ENCODE results near the gene TTC22.

Gene TTC22

GRCh38 chr1:54818461-54819194 is 17.5 kb upstream of the TTC22 start:
- H3K27me3 ChIP-seq (ENCODE audit: insufficient read depth, low read length, poor library complexity): no peaks in the 10 kb centered on the region
- peaks cover 2% of the 10 kb centered on the region for H3K9me3 ChIP-seq (ENCODE audit: insufficient read depth, low read length, severe bottlenecking)
- no peak overlapping the region for H3K4me2 ChIP-seq (ENCODE audit: insufficient read depth, low read length)
- no peak for DNase-seq
- H2AFZ ChIP-seq (ENCODE audit: low read depth, low read length): no peak overlapping the region
- H3K27ac ChIP-seq (ENCODE audit: low read length): no peak overlapping the region
- no peaks in the 10 kb centered on the region for H3K79me2 ChIP-seq (ENCODE audit: insufficient read depth, low read length)
- no peak overlapping the region for H3K9ac ChIP-seq (ENCODE audit: low read depth, low read length)
- no peaks in the 10 kb centered on the region for H4K20me1 ChIP-seq (ENCODE audit: insufficient read depth, low read length)
- no peaks in the 10 kb centered on the region for H3K4me1 ChIP-seq (ENCODE audit: insufficient read depth, low read length)
- H3K36me3 ChIP-seq (ENCODE audit: insufficient read depth, low read length): no peaks in the 10 kb centered on the region
- no peak for ATAC-seq (ENCODE audit: insufficient read depth, low read depth)
- H3K4me3 ChIP-seq (ENCODE audit: low read depth in 1 of 2, low read length in 2 of 2): no peak overlapping the region
- TF ChIP-seq EZH2 (IDR thresholded peaks at IDR 0.05; ENCODE audit: borderline replicate concordance, low read depth, low read length, severe bottlenecking): no peak

DNA sequence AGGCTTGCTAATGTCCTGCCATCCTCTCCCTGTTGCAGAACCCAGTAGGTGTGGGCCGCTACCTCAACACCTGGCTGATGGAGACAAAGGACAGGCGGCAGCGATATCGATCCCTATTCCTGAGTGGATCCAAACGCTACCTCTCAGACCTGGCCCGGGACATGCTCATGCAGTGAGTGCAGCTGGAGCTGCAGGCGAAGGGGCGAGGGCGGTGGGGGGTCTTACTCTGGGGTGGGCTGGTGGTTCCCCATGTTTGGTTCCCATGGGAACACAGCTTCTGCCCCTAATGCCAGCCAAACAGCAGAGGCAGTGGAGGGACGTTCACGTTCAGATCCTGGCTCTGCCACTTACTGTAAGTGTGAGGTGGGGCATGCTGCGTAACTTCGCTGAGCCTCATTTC is 15.8 kb upstream of the TTC22 start:
- H3K9ac ChIP-seq (ENCODE audit: low read depth, low read length): no peak overlapping the region
- ATAC-seq (ENCODE audit: insufficient read depth, low read depth) (no peak), DNase-seq (no peak)
- TF ChIP-seq EZH2 (IDR thresholded peaks at IDR 0.05; ENCODE audit: borderline replicate concordance, low read depth, low read length, severe bottlenecking): no peak
- TF ChIP-seq CTCF (IDR thresholded peaks at IDR 0.05; ENCODE audit: borderline replicate concordance, extremely low read depth, low read length, poor library complexity, severe bottlenecking): no peak
- no peak overlapping the region for H2AFZ ChIP-seq (ENCODE audit: low read depth, low read length)
- no peaks in the 10 kb centered on the region for H3K79me2 ChIP-seq (ENCODE audit: insufficient read depth, low read length)
- no peak overlapping the region for H3K4me3 ChIP-seq (ENCODE audit: low read depth in 1 of 2, low read length in 2 of 2)
- no peak overlapping the region for H3K4me2 ChIP-seq (ENCODE audit: insufficient read depth, low read length)
- no peaks in the 10 kb centered on the region for H3K9me3 ChIP-seq (ENCODE audit: insufficient read depth, low read length, severe bottlenecking)
- no peaks in the 10 kb centered on the region for H3K27me3 ChIP-seq (ENCODE audit: insufficient read depth, low read length, poor library complexity)
- H3K4me1 ChIP-seq (ENCODE audit: insufficient read depth, low read length): no peaks in the 10 kb centered on the region
- no peaks in the 10 kb centered on the region for H3K36me3 ChIP-seq (ENCODE audit: insufficient read depth, low read length)
- H3K27ac ChIP-seq (ENCODE audit: low read length): no peak overlapping the region
- H4K20me1 ChIP-seq (ENCODE audit: insufficient read depth, low read length): no peaks in the 10 kb centered on the region

DNA sequence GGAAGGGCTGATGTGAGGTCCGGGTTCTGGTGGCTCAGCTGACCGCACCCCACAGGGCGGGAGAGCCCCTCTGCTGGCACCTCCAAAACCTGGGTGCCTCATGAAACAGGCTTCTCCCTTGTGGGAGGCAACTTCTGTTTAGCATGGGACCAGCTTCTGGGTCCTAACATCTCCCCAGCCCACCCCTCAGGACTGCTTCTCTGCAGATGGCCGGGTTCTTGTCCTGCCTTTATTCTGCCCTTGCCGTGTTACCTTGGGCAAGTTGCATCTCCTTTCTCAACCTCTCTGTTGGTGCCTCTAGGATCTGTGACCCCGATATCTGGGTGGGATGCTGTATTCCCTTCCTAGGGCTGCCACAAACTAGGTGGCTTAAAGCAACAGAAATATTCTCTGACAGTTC is 15.0 kb upstream of the TTC22 start:
- DNase-seq: no peak
- no peaks in the 10 kb centered on the region for H3K4me1 ChIP-seq (ENCODE audit: insufficient read depth, low read length)
- no peak overlapping the region for H3K4me3 ChIP-seq (ENCODE audit: low read depth in 1 of 2, low read length in 2 of 2)
- H3K9ac ChIP-seq (ENCODE audit: low read depth, low read length): no peak overlapping the region
- H2AFZ ChIP-seq (ENCODE audit: low read depth, low read length): no peak overlapping the region
- no peaks in the 10 kb centered on the region for H3K27me3 ChIP-seq (ENCODE audit: insufficient read depth, low read length, poor library complexity)
- H3K4me2 ChIP-seq (ENCODE audit: insufficient read depth, low read length): no peak overlapping the region
- no peak overlapping the region for H3K27ac ChIP-seq (ENCODE audit: low read length)
- no peaks in the 10 kb centered on the region for H3K36me3 ChIP-seq (ENCODE audit: insufficient read depth, low read length)
- TF ChIP-seq EZH2 (IDR thresholded peaks at IDR 0.05; ENCODE audit: borderline replicate concordance, low read depth, low read length, severe bottlenecking) (no peak), CTCF (IDR thresholded peaks at IDR 0.05; ENCODE audit: borderline replicate concordance, extremely low read depth, low read length, poor library complexity, severe bottlenecking) (no peak)
- H4K20me1 ChIP-seq (ENCODE audit: insufficient read depth, low read length): no peaks in the 10 kb centered on the region; the same call in 1 of the 2 replicates
- H3K9me3 ChIP-seq (ENCODE audit: insufficient read depth, low read length, severe bottlenecking): no peaks in the 10 kb centered on the region
- H3K79me2 ChIP-seq (ENCODE audit: insufficient read depth, low read length): no peaks in the 10 kb centered on the region
- ATAC-seq (ENCODE audit: insufficient read depth, low read depth): no peak

GRCh38 chr1:54815086-54815876 is 14.2 kb upstream of the TTC22 start:
- no peak overlapping the region for H3K9ac ChIP-seq (ENCODE audit: low read depth, low read length)
- TF ChIP-seq CTCF (IDR thresholded peaks at IDR 0.05; ENCODE audit: borderline replicate concordance, extremely low read depth, low read length, poor library complexity, severe bottlenecking): no peak
- no peak for TF ChIP-seq EZH2 (IDR thresholded peaks at IDR 0.05; ENCODE audit: borderline replicate concordance, low read depth, low read length, severe bottlenecking)
- no peaks in the 10 kb centered on the region for H3K27me3 ChIP-seq (ENCODE audit: insufficient read depth, low read length, poor library complexity)
- no peak overlapping the region for H3K4me2 ChIP-seq (ENCODE audit: insufficient read depth, low read length)
- no peak for ATAC-seq (ENCODE audit: insufficient read depth, low read depth)
- no peaks in the 10 kb centered on the region for H3K79me2 ChIP-seq (ENCODE audit: insufficient read depth, low read length)
- no peaks in the 10 kb centered on the region for H3K9me3 ChIP-seq (ENCODE audit: insufficient read depth, low read length, severe bottlenecking)
- H3K36me3 ChIP-seq (ENCODE audit: insufficient read depth, low read length): no peaks in the 10 kb centered on the region
- no peak overlapping the region for H3K27ac ChIP-seq (ENCODE audit: low read length)
- no peak overlapping the region for H2AFZ ChIP-seq (ENCODE audit: low read depth, low read length)
- no peaks in the 10 kb centered on the region for H3K4me1 ChIP-seq (ENCODE audit: insufficient read depth, low read length)
- H4K20me1 ChIP-seq (ENCODE audit: insufficient read depth, low read length): peaks cover 5% of the 10 kb centered on the region; the same call in 1 of the 2 replicates
- DNase-seq: no peak
- H3K4me3 ChIP-seq (ENCODE audit: low read depth in 1 of 2, low read length in 2 of 2): no peak overlapping the region
